Subcutaneous abdominal adipose tissue (tissue), 5 donors: Measurements from ENCODE around the gene CNMD.

Experiments used
- H3K27ac ChIP-seq: one replicate; pipeline ENCODE4 v1.7.0; 2013; ENCODE audit warnings: low read depth, mild to moderate bottlenecking, inconsistent platforms, low read length, moderate library complexity
- H3K27me3 ChIP-seq, 5 donors: one replicate each; pipeline ENCODE4 v1.7.0; 2013; ENCODE audit warnings: low read length in 5 of 5, inconsistent platforms in 1 of 5; ENCODE audit not compliant: control insufficient read depth in 5 of 5, insufficient read depth in 4 of 5
- H3K36me3 ChIP-seq, 5 donors: one replicate each; pipeline ENCODE4 v1.7.0; 2013; ENCODE audit warnings: low read length in 5 of 5; ENCODE audit not compliant: control insufficient read depth in 5 of 5, insufficient read depth in 5 of 5
- H3K4me1 ChIP-seq, 5 donors: one replicate each; pipeline ENCODE4 v1.7.0; 2013; ENCODE audit warnings: low read length in 5 of 5, mild to moderate bottlenecking in 3 of 5, moderate library complexity in 1 of 5; ENCODE audit not compliant: control insufficient read depth in 5 of 5, insufficient read depth in 5 of 5
- H3K4me3 ChIP-seq, 5 donors: one replicate each; pipeline ENCODE4 v1.7.0; 2013; ENCODE audit warnings: low read length in 5 of 5, low read depth in 1 of 5
- H3K9ac ChIP-seq, 5 donors: one replicate each; pipeline ENCODE4 v1.7.0; 2013; ENCODE audit warnings: low read length in 5 of 5, mild to moderate bottlenecking in 4 of 5, moderate library complexity in 3 of 5
- H3K9me3 ChIP-seq, 5 donors: one replicate each; pipeline ENCODE4 v1.7.0; 2013; ENCODE audit warnings: low read length in 5 of 5; ENCODE audit not compliant: control insufficient read depth in 5 of 5
- donor health status: healthy.
- donor health status: healthy.
- donor health status: healthy.
- donor health status: healthy.
- donor health status: healthy.

The CNMD gene

GRCh38 chr13:52739468-52740071 lies at the start of gene CNMD:
TSS of gene CNMD (minus strand) at chr13:52739820. CDS start at chr13:52739701, 119 bp downstream.
- H3K4me3 ChIP-seq = peak within 1 kb of the TSS; percentile 43 to 69 (median 59)
- peaks cover 0 to 16% (median 13%) of the 10 kb centered on the region in 5 donors for H3K4me1 ChIP-seq
- H3K27ac ChIP-seq = no peak within 1 kb of the TSS
- no peak within 1 kb of the TSS for H3K9ac ChIP-seq
- peaks cover 15 to 39% (median 24%) of the 10 kb centered on the region in 5 donors for H3K27me3 ChIP-seq
- H3K36me3 ChIP-seq = no peaks in the 10 kb centered on the region
- no peaks in the 10 kb centered on the region for H3K9me3 ChIP-seq

GRCh38 chr13:52788011-52788410 lies 48.4 kb upstream of the CNMD start:
- H3K27ac ChIP-seq = no peak overlapping the region
- H3K36me3 ChIP-seq = no peaks in the 10 kb centered on the region
- no peak overlapping the region for H3K4me3 ChIP-seq
- no peaks in the 10 kb centered on the region for H3K9me3 ChIP-seq
- no peaks in the 10 kb centered on the region for H3K4me1 ChIP-seq
- peaks cover 0 to 5% (median 3%) of the 10 kb centered on the region in 5 donors for H3K27me3 ChIP-seq
- H3K9ac ChIP-seq = no peak overlapping the region

GRCh38 chr13:52787235-52787634 lies 47.6 kb upstream of the CNMD start:
- Histone ChIP-seq H3K36me3 (no peaks in the 10 kb centered on the region), H3K9ac (no peak overlapping the region), H3K9me3 (no peaks in the 10 kb centered on the region), H3K4me3 (no peak overlapping the region), H3K27ac (no peak overlapping the region), H3K27me3 (peaks cover 0 to 5% (median 3%) of the 10 kb centered on the region in 5 donors), H3K4me1 (no peaks in the 10 kb centered on the region)

- H3K4me1 ChIP-seq = no peaks in the 10 kb centered on the region
- H3K27me3 ChIP-seq = peaks cover 0 to 5% (median 3%) of the 10 kb centered on the region in 5 donors
- no peak overlapping the region for H3K27ac ChIP-seq
- no peaks in the 10 kb centered on the region for H3K36me3 ChIP-seq
- no peak overlapping the region for H3K9ac ChIP-seq
- no peaks in the 10 kb centered on the region for H3K9me3 ChIP-seq
- no peak overlapping the region for H3K4me3 ChIP-seq
Measured at GRCh38 chr13:52786766-52787165, 47.1 kb upstream of the CNMD start.

- H3K9ac ChIP-seq = no peak overlapping the region
- H3K27me3 ChIP-seq = peaks cover 0 to 5% (median 3%) of the 10 kb centered on the region in 5 donors
- no peaks in the 10 kb centered on the region for H3K9me3 ChIP-seq
- H3K27ac ChIP-seq = no peak overlapping the region
- H3K4me3 ChIP-seq = no peak overlapping the region
- H3K4me1 ChIP-seq = no peaks in the 10 kb centered on the region
- no peaks in the 10 kb centered on the region for H3K36me3 ChIP-seq
Measured at GRCh38 chr13:52785739-52786138, 46.1 kb upstream of the CNMD start.

- H3K4me1 ChIP-seq = no peaks in the 10 kb centered on the region
- H3K9ac ChIP-seq = no peak overlapping the region
- peaks cover 0 to 5% (median 3%) of the 10 kb centered on the region in 5 donors for H3K27me3 ChIP-seq
- no peak overlapping the region for H3K27ac ChIP-seq
- H3K36me3 ChIP-seq = no peaks in the 10 kb centered on the region
- H3K9me3 ChIP-seq = no peaks in the 10 kb centered on the region
- H3K4me3 ChIP-seq = no peak overlapping the region
Measured at GRCh38 chr13:52784591-52785340, 45.1 kb upstream of the CNMD start.

GRCh38 chr13:52783943-52784342 lies 44.3 kb upstream of the CNMD start:
- H3K9ac ChIP-seq = no peak overlapping the region
- H3K4me3 ChIP-seq = no peak overlapping the region
- peaks cover 0 to 5% (median 3%) of the 10 kb centered on the region in 5 donors for H3K27me3 ChIP-seq
- no peaks in the 10 kb centered on the region for H3K9me3 ChIP-seq
- no peaks in the 10 kb centered on the region for H3K36me3 ChIP-seq
- H3K27ac ChIP-seq = no peak overlapping the region
- no peaks in the 10 kb centered on the region for H3K4me1 ChIP-seq

GRCh38 chr13:52782471-52783448 lies 43.1 kb upstream of the CNMD start:
- peaks cover 0 to 5% (median 3%) of the 10 kb centered on the region in 5 donors for H3K27me3 ChIP-seq
- no peak overlapping the region for H3K27ac ChIP-seq
- no peaks in the 10 kb centered on the region for H3K4me1 ChIP-seq
- no peaks in the 10 kb centered on the region for H3K9me3 ChIP-seq
- no peak overlapping the region for H3K9ac ChIP-seq
- H3K4me3 ChIP-seq = no peak overlapping the region
- H3K36me3 ChIP-seq = no peaks in the 10 kb centered on the region

GRCh38 chr13:52780611-52781010 lies 41.0 kb upstream of the CNMD start:
- Histone ChIP-seq H3K9ac (no peak overlapping the region), H3K9me3 (no peaks in the 10 kb centered on the region), H3K27ac (no peak overlapping the region), H3K4me3 (no peak overlapping the region), H3K27me3 (peaks cover 0 to 8% (median 0%) of the 10 kb centered on the region in 5 donors), H3K4me1 (no peaks in the 10 kb centered on the region), H3K36me3 (no peaks in the 10 kb centered on the region)
